Retinal pigment epithelial cell (primary cell): ENCODE data around the gene TMPRSS2.

ENCODE experiments used
- DNase-seq: peaks from one replicate; pipeline ENCODE4 v3.0.0-alpha.2; 2010; ENCODE audit warnings: low read depth
- H3K4me3 ChIP-seq: 2 replicates; pipeline ENCODE4 v1.5.1; 2011; ENCODE audit warnings: mild to moderate bottlenecking, low read length, control low read depth, moderate library complexity
- TF ChIP-seq, protein P1 (sequence below): conservative IDR thresholded peaks from 2 replicates; pipeline ENCODE4 v1.5.1; 2011; ENCODE audit warnings: low read depth, low read length, control low read depth, inconsistent platforms

Gene TMPRSS2

DNA sequence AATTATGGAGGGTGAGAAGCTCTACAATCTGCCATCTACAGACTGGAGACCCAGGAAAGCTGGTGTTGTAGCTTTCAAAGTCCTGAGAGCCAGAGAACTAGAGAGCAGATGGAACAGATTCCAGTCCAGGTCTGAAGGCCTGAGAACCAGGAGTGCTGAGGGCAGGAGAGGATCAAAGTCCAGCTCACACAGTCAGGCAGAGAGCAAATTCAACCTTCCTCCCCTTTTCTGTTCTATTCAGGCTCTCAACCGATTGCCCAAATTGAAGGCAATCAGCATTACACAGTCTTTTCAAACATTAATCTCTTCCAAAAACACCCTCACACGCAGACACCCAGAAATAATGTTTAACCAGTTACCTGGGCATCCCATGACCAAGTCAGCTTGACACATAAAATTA, 2.5 kb upstream of the TMPRSS2 start:
- TF ChIP-seq, protein P1, sequence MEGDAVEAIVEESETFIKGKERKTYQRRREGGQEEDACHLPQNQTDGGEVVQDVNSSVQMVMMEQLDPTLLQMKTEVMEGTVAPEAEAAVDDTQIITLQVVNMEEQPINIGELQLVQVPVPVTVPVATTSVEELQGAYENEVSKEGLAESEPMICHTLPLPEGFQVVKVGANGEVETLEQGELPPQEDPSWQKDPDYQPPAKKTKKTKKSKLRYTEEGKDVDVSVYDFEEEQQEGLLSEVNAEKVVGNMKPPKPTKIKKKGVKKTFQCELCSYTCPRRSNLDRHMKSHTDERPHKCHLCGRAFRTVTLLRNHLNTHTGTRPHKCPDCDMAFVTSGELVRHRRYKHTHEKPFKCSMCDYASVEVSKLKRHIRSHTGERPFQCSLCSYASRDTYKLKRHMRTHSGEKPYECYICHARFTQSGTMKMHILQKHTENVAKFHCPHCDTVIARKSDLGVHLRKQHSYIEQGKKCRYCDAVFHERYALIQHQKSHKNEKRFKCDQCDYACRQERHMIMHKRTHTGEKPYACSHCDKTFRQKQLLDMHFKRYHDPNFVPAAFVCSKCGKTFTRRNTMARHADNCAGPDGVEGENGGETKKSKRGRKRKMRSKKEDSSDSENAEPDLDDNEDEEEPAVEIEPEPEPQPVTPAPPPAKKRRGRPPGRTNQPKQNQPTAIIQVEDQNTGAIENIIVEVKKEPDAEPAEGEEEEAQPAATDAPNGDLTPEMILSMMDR: no peak
- no peak overlapping the region for H3K4me3 ChIP-seq
- DNase-seq: no peak

DNA sequence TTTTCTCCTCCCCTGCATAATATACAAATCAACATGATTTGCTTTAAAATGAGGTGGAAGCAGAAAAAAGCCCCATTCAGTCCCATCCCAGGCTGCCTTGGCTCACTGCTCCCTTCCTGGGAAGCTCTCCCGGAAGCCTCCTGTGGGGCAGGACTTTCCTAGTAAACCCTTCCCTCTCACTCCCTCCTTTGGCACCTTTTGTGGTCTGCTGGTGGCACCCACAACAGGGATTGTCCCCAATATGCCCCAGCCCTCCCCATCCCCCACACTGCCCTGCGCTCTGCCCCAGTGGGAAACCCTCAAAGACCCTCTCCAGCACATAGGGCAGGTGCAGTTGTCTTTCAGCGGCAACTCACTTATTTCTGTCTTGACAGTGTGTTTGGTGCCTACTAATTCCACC, 1.8 kb upstream of the TMPRSS2 start:
- DNase-seq: no peak

DNA sequence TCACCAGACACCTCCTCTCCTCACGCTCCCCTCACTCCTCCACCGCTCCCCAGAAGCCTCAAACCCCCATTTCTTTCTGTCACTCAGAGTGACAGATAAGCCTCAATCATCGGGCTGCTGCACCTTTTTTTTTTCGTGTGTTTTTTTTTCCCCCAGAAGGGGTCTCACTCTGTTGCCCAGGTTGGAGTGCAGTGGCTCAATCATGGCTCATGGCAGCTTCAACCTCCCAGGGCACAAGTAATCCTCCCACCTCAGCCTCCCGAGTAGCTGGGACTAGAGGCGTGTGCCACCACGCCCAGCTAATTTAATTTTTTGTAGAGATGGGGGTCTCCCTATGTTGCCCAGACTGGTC, 1.2 kb upstream of the TMPRSS2 start:
- no peak for DNase-seq
- no peak overlapping the region for H3K4me3 ChIP-seq
- TF ChIP-seq, protein P1: no peak

More for the DNA sequence above, 1.8 kb upstream of the TMPRSS2 start:
- TF ChIP-seq, protein P1: no peak
- no peak overlapping the region for H3K4me3 ChIP-seq

DNA sequence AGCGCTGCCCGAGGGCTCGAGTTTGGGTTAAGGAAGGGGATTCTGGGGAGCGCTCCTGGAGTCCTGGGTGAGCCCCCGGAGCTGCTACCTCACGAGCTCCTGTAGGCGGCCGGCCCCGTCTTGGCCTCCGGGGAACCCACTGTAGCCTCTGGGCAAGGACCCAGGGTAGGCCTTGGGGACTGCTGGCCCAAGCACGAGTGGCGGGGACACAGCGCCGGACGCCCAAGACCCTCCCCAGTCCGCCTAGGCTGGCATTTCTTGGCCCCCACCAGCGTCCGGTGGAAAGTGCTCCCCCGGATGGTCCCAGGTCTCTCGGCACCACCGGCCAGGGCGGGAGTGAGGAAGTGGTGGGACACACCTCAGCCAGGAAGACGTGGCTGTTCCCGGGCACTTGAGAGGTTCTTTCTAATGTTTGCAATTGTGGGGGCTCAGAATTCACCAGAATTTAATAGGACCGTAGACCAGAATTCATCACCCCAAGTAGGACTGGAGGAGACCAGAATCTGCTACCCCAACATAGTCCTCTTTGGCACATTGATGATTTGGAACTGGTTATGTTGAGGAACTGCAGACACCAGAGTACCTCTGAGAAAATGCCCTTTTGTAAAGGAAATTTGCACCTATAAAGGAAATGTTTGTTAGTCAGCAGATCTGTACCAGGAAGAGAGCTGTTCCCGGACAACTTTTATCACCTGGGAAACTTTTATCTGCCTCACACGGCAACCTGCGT, 622 bp upstream of the TMPRSS2 start:
- TF ChIP-seq, protein P1: no peak
- no peak overlapping the region for H3K4me3 ChIP-seq

DNA sequence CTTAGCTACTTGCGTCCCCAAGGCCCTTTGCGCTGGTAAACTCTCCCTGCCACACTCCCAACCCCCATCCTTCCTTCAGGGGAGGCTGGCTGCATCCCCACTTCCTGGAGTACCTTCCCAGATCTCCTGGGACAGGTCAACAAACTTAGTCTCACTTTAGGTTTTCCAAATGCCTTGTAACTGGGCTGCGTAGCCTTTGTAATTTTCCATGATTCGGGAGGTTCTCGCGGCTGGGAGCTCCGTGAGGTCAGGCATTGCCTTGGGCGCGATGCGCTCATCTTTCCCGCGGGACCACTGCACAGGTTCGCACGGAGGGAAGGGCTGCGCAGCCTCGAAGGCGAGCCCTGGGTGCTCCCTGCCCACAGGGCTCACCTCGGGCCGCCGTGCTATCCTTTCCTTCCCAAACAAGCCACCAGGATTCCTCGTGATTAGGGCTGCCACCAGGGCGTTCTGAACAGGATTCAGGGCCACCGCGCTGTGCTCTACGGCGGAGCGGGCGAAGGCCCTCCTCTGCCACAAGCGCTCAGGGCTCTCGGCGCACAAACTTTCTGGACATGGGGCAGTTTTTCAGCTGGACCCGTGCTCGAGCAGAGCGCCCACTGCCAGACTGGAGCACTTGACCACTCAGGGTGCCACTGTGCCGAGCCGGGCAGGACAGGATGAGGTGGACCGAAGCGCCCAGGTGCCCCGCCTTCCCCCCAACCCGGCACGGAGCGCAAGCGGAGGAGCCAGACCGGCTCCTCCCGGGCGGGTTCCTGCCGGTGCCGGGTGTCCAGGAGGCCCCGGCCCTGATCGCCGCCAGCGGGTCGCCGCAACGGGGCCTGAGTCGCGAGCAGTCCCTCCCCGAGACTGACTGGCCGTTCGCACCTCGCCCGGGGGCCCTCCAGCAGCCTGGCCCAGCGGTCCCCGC, 1.1 kb downstream of the TMPRSS2 start:
- no peak overlapping the region for H3K4me3 ChIP-seq
- TF ChIP-seq, protein P1: no peak
- no peak for DNase-seq

More for the DNA sequence above, 622 bp upstream of the TMPRSS2 start:
- DNase-seq: no peak

DNA sequence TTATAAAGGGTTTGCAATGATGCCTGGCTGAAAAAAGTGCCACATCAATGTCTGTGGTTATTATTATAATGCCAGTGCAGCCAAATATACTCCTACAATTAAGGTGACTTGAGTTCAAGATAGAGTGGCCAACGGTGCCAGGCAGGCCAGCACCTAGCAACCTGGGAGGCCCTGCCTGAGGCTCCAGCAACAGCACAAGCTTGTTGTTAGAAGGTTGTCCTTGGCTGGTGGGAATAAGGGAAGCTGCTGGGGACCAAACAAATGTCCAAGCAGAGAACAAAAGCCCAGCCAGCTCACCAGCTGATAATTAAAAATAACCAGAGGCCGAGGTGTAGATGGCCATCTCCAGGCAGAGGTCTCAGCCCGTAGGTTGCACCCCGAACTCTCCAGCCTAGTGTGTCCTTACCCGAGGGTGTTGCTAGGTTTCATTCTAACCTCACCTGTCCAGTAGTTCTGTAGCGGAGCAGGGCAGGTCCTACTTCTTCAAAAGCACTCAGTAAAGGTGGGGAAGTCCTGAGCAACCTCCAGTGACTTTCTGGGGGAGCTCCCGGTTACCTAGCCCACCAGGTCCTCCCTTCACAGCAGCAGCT, 1.9 kb downstream of the TMPRSS2 start:
- no peak for DNase-seq
- TF ChIP-seq, protein P1: no peak
- H3K4me3 ChIP-seq: no peak overlapping the region
